WERI-Rb-1 (cell line): Measurements from ENCODE around the gene CNKSR1.
"Not testable (repeated sequence)": the region's sequence is repeated elsewhere in the genome, so short reads cannot be mapped to it uniquely, and the experiment has no call there.

ENCODE experiments used
- DNase-seq: peaks from one replicate; pipeline ENCODE4 v3.0.0-alpha.2; 2020
- H3K27ac ChIP-seq: fragments of 250-450 bp; sonication (Bioruptor Pico); 2 replicates; pipeline ENCODE4 v1.5.1; 2020; ENCODE audit warnings: mild to moderate bottlenecking, moderate library complexity
- H3K27me3 ChIP-seq: fragments of 250-450 bp; sonication (Bioruptor Pico); 2 replicates; pipeline ENCODE4 v1.5.1; 2021; ENCODE audit warnings: mild to moderate bottlenecking, low read depth, moderate library complexity; ENCODE audit not compliant: insufficient read depth, severe bottlenecking
- H3K36me3 ChIP-seq: fragments of 250-450 bp; sonication (Bioruptor Pico); 2 replicates; pipeline ENCODE4 v1.5.1; 2020; ENCODE audit warnings: mild to moderate bottlenecking, moderate library complexity
- H3K4me3 ChIP-seq: 2 replicates; pipeline ENCODE4 v1.5.1; 2011; ENCODE audit warnings: low read depth, mild to moderate bottlenecking, control low read depth, low read length
- H3K9me3 ChIP-seq: fragments of 250-450 bp; sonication (Bioruptor Pico); 2 replicates; pipeline ENCODE4 v1.5.1; 2021; ENCODE audit warnings: mild to moderate bottlenecking, moderate library complexity; ENCODE audit not compliant: severe bottlenecking
- TF ChIP-seq, protein P1 (sequence below): IDR thresholded peaks from 2 replicates; pipeline ENCODE4 v1.5.1; 2011; ENCODE audit warnings: low read depth, mild to moderate bottlenecking, control low read depth, inconsistent platforms, low read length

Gene CNKSR1

DNA sequence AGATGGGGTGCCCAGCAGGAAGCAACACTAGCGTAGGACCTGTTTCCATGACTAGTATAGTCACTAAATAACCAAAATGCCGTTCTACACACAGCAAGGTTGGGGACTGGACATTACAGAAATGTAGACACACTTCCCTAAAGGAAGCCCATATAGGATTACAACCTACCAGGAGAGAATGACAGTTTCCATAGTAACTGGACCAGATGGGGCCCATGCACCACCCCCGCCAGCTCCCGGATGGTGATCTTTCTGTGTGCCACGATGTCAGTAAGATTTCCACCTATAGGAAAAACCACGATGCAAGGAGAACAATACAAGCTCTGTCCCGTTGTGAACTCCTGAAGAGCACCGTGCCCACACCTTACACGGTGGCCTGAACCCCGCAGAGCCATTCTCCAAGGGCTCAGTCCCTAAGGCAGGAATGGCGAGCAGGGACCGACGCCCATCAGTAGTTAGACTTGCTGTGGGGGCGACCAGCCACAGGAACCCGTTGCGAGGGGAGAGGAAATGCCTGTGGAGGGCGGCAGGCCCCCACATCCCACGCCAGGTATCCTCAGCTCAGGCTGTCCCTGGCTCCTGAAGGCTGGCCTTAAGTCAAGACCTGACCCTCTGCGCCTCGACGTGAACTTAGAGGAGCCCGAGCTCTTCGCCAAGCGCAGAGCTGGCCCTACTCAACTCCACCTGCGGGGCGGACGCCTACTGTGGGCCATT, 43.1 kb downstream of the CNKSR1 start:
- no peaks in the 10 kb centered on the region for H3K36me3 ChIP-seq
- TF ChIP-seq, protein P1, sequence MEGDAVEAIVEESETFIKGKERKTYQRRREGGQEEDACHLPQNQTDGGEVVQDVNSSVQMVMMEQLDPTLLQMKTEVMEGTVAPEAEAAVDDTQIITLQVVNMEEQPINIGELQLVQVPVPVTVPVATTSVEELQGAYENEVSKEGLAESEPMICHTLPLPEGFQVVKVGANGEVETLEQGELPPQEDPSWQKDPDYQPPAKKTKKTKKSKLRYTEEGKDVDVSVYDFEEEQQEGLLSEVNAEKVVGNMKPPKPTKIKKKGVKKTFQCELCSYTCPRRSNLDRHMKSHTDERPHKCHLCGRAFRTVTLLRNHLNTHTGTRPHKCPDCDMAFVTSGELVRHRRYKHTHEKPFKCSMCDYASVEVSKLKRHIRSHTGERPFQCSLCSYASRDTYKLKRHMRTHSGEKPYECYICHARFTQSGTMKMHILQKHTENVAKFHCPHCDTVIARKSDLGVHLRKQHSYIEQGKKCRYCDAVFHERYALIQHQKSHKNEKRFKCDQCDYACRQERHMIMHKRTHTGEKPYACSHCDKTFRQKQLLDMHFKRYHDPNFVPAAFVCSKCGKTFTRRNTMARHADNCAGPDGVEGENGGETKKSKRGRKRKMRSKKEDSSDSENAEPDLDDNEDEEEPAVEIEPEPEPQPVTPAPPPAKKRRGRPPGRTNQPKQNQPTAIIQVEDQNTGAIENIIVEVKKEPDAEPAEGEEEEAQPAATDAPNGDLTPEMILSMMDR = no peak
- H3K27me3 ChIP-seq = no peaks in the 10 kb centered on the region
- DNase-seq = no peak
- no peak overlapping the region for H3K4me3 ChIP-seq
- no peak overlapping the region for H3K27ac ChIP-seq
- no peaks in the 10 kb centered on the region for H3K9me3 ChIP-seq

DNA sequence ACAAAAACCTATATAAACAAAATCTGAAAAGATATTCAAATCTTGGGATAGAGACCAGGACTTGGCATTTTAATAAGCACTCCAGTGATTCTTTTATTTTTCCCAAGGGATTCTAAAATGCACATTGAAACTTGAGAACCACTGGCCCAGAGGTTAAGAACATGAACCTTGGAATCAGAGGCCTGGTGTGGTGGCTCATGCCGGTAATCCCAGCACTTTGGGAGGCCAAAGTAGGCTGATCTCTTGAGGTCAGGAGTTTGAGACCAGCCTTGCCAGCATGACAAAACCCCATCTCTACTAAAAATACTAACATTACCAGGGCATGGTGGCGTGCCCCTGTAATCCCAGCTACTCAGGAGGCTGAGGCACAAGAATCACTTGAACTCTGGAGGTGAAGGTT, 43.8 kb downstream of the CNKSR1 start:
- Histone ChIP-seq H3K4me3 (no peak overlapping the region), H3K9me3 (no peaks in the 10 kb centered on the region), H3K27me3 (no peaks in the 10 kb centered on the region), H3K27ac (no peak overlapping the region), H3K36me3 (no peaks in the 10 kb centered on the region)
- TF ChIP-seq, protein P1 = no peak
- DNase-seq = no peak

DNA sequence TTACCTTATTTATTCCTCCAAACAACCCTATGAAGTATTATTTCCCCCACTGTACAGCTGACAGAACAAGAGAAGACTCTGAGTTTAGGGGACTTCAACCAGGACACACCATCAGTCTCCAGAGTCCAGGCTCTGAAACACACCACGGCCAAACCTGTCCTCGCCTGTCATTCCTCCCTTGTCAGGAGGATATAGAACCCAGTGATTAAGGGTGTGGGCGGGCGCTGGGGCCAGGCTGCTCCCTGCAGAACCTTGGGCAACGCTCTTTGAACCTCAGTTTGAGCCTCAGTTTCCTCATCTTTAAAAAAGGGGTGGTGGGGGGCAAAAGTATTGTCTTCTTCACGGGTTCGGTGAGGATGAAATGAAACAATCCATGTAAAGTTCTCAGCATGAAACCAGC, 47.3 kb downstream of the CNKSR1 start:
- TF ChIP-seq, protein P1 = no peak
- no peak for DNase-seq
- no peak overlapping the region for H3K27ac ChIP-seq
- no peak overlapping the region for H3K4me3 ChIP-seq
- H3K36me3 ChIP-seq = no peaks in the 10 kb centered on the region
- no peaks in the 10 kb centered on the region for H3K9me3 ChIP-seq
- no peaks in the 10 kb centered on the region for H3K27me3 ChIP-seq

DNA sequence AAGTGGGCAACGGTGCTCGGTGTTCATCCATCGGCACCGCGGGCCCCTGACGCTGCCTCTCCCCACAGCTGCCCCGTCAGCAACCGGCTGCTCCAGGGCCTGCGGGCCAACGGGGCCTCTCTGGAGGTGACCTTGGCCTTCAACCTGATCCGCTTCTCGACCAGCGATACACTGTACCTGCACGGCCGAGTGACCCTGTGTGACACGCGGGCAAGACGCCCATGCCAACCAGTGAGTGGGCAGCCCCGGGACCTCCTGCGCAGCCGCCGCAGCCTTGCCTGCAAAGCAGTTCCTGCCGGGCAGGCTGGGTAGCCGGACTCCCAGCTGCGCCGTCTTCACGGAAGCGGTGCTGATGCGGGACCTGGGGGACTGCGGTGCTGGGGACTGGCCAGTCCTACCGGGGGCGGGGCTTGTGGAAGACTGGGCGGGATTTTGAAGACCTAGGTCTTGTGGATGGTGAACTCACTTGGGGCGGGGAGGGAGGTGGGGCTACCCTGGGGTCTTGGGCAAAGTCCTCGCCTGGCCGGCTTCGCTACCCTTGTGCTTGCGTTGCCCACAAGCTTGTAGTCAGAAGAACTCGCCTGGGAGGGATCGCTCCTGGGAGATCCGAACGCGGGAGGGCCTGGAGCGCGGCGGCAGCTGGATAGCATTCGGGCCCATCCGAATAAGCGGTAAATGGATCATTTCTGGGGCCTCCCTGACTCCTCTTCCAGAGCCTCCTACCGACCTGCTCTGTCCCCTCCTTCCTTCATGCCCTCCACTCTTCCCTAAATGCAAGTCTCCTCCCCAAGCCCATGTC, 47.9 kb downstream of the CNKSR1 start:
- Histone ChIP-seq H3K4me3 (no peak overlapping the region), H3K27me3 (no peaks in the 10 kb centered on the region), H3K9me3 (no peaks in the 10 kb centered on the region), H3K27ac (no peak overlapping the region), H3K36me3 (no peaks in the 10 kb centered on the region)
- no peak for DNase-seq
- TF ChIP-seq, protein P1 = no peak

DNA sequence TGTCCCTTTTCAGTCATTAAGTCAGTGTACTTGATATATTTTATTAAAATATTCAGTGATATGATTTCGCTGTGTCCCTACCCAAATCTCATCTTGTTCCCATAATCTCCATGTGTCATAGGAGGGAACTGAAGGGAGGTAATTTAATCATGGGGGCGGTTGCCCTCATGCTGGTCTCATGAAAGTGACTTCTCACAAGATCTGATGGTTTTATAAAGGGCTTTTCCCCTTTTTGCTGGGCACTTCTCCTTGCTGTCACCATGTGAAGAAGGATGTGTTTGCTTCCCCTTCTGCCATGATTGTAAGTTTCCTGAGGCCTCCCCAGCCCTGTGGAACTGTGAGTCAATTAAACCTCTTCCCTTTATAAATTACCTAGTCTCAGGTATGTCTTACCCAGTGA, 53.4 kb downstream of the CNKSR1 start:
- not testable (repeated sequence) for H3K27ac ChIP-seq, H3K4me3 ChIP-seq, H3K27me3 ChIP-seq, H3K9me3 ChIP-seq, H3K36me3 ChIP-seq, DNase-seq

DNA sequence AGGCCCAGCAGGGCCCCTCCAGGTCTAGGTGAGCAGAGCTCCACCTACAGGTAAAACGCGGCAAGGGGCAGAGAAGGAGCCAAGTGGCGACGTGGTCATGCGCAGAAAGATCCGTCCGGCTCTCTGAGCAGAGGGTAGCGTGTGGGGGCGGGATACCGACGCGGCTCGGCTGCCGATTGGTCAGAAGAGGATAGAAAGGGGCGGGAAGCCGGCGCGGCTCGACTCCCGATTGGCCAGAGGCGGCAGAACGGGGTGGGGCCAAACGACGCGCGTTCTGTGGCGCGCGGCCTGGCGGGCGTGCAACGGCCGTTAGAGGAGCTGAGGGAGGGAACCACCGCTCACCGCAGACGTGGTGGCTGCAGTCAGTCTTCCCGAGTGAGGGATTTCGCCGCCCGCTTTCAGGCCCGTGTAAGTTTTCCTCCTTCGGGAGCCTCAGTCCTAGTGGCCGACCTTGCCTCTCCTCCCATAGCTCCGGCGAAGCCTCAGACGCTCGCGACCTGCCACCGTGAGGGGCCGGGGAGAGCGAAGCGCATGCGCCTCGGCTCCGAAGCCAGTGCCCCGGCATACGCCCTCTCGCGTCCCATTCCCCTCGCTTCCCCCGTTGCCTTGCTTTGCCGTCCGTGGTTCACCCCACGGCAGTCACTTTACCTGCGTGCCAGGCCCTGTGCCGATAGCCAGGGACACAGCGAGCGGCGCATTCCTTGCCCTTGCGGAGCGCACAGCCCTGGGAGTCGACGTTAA, 56.8 kb downstream of the CNKSR1 start, which contains the start of gene CEP85:
CEP85 (plus strand) TSS at position 298 of the 741 bp plus-strand sequence. CDS start 5,584 bp downstream, outside the sequence.
- Histone ChIP-seq H3K9me3 (no peaks in the 10 kb centered on the region), H3K27ac (peak within 1 kb of the TSS; percentile 93), H3K36me3 (peaks cover 25% of the 10 kb centered on the region), H3K4me3 (peak within 1 kb of the TSS; percentile 74), H3K27me3 (no peaks in the 10 kb centered on the region)
- TF ChIP-seq, protein P1 = peak; percentile 94
- DNase-seq = peak; percentile 98
